Retinal pigment epithelial cell (primary cell): ENCODE results near the gene RAB27B.

Source experiments
- DNase-seq: peaks from one replicate; pipeline ENCODE4 v3.0.0-alpha.2; 2010; ENCODE audit warnings: low read depth
- H3K4me3 ChIP-seq: 2 replicates; pipeline ENCODE4 v1.5.1; 2011; ENCODE audit warnings: mild to moderate bottlenecking, low read length, control low read depth, moderate library complexity
- TF ChIP-seq, protein P1 (sequence below): conservative IDR thresholded peaks from 2 replicates; pipeline ENCODE4 v1.5.1; 2011; ENCODE audit warnings: low read depth, low read length, control low read depth, inconsistent platforms

RAB27B gene

DNA sequence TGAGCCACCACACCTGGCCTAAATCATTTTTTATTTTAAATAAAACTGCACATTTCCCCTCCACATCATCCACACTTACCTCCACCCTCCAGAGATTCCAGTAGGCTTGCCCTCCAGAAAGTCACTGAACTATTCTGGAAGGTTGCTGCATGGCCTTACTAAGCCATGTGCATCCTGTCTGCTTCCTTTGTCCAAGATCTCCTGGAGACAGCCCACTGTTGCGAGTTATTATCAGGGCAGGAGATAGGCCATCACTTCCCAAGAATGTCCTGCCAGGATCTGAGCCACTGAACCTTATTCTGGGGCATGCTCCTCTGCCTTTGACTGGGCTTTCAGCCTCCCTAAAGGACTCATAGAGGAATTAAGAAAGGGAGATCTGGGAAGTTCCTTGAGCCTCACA is 104.2 kb downstream of the RAB27B start:
- DNase-seq, result no peak
- no peak overlapping the region for H3K4me3 ChIP-seq
- TF ChIP-seq, protein P1, sequence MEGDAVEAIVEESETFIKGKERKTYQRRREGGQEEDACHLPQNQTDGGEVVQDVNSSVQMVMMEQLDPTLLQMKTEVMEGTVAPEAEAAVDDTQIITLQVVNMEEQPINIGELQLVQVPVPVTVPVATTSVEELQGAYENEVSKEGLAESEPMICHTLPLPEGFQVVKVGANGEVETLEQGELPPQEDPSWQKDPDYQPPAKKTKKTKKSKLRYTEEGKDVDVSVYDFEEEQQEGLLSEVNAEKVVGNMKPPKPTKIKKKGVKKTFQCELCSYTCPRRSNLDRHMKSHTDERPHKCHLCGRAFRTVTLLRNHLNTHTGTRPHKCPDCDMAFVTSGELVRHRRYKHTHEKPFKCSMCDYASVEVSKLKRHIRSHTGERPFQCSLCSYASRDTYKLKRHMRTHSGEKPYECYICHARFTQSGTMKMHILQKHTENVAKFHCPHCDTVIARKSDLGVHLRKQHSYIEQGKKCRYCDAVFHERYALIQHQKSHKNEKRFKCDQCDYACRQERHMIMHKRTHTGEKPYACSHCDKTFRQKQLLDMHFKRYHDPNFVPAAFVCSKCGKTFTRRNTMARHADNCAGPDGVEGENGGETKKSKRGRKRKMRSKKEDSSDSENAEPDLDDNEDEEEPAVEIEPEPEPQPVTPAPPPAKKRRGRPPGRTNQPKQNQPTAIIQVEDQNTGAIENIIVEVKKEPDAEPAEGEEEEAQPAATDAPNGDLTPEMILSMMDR, result no peak

DNA sequence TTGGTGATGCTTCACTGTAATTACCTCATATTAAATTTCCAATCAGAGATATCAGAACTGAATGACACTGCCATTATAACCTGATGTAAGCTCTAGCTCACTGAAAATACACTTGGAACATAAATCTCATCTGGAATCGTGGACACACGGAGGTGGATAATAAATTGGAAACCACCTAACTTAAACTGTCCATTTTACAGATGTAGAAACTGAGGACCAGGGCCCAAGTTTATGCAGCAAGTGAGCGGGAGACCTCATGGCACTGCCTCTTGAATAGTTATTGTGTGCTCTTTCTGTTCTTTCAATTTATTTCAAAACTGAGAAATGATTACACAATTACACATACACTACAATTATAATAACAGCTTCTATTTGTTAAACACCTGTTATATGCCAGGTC is 110.2 kb downstream of the RAB27B start:
- no peak for DNase-seq
- TF ChIP-seq, protein P1, result no peak
- H3K4me3 ChIP-seq, result no peak overlapping the region

DNA sequence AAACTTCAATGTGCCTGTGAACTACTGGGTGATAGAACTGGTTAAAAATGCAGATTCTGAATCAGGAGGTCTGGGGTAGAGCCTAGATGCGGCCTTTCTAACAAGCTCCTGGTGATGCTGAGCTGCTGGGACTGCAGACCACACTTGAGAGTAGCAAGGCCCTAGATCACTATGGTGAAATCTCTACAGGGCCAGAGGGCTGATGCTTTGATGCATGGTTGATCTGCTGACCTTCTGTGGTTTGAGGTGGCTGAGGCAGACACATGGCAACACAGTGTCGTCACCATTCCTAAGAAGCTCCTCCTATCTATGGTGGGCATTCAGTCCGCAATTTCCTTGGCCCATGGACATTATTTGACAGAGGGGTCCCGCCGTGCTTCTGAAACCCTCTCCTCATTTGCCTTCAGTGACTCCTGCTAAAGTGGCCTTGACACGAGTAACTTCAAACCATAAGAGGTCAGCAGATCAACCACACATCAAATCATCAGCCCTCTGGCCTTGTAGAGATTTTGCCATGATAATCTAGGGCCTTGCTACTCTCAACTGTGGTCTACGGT is 111.2 kb downstream of the RAB27B start:
- H3K4me3 ChIP-seq, result no peak overlapping the region
- TF ChIP-seq, protein P1, result no peak
- no peak for DNase-seq

DNA sequence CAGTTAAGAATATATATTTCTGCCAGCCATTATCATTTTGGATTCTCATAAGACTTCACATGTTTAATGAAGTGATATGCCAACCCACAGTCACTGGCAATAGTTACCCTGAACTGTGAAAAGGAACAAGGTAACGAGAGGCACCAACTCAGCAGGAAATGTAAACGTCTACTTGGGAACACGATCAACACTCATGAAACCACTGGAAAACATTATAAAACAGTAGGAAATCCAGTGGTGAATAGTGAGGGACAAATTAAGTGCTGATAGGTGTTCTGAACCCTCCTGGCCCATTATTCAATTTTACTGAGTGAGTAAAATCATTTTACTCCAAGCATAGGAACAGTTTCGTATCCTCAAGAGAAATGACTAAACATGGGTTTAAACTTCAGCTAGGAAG is 113.9 kb downstream of the RAB27B start:
- no peak for DNase-seq
- no peak overlapping the region for H3K4me3 ChIP-seq
- TF ChIP-seq, protein P1, result no peak

DNA sequence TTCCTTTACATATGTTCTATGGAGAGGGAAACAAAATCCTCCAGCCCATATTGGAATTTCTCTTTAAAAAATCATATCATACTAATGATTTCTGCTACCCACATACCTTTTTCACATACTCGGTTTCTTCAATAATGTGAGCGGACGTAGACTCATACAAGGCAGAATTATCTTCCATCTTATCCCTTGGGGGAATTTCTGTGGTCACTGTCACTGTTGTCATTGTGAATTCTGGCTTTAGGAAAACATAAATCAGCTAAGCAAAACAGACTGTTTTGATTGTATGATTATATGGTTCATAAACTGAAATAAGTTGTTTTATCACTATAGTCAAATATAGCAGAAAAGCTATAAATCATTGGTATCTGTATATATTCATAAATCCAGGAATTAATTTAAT is 114.3 kb downstream of the RAB27B start:
- no peak for DNase-seq
- no peak overlapping the region for H3K4me3 ChIP-seq
- TF ChIP-seq, protein P1, result no peak
